ENCODE data around the gene HAPSTR1. TPM values are rescaled to one million over a fixed set of nuclear protein-coding genes. Genes with fewer than 3 reads are reported as not detected.

The HAPSTR1 gene
- total and polyA plus RNA-seq, 2 of the 8 experiments (the other 6 are each of a cell fraction or from before 2014, with no cell fraction given): 11.9 to 66.1 TPM

DNA sequence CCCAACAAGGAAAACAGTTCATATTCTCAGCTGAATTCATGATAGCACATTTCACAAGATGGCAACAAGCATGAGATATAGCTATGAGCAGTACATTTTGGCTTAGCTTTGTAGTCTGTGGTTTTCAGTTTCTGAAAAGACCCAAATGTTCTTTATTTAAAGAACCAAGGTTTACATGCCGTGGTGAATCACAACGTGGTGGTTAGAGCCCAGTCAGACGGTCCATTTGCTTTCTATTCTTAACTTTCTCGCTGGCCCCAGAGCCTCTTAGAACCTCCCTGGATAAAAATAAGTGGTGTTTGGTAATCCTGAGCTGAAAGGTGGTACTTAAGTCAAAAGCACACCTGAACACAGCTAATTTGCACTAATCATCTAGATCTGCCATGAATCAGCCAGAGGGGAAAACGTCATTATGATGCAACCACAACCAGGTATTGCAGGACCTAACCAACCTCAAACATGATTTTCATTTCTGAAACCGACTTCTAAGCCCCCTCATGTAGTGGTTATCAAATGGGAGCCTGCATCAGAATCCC is 18.6 kb upstream of the HAPSTR1 start:
- FAIRE-seq: no peak
- no peak overlapping the region for H3K14ac ChIP-seq (ENCODE audit: insufficient read length)
- CTCF ChIA-PET (ENCODE audit: partially characterized antibody): interaction anchor here (0.5 to 0.9 kb wide), 2 partner anchors 30 to 62 kb away, joined by 3 read pairs; no protein-coding TSS in a partner anchor
- no peak overlapping the region for H4K5ac ChIP-seq (ENCODE audit: insufficient read length, low read depth, low read length)
- H4K20me1 ChIP-seq (replicated peaks in 1 of 2; ENCODE audit: control insufficient read depth in 1 of 2, insufficient read depth in 2 of 2, low read length in 2 of 2): no peaks in the 10 kb centered on the region
- H2BK20ac ChIP-seq (ENCODE audit: low read length): no peak overlapping the region
- 0 out of 2 replicates have a peak overlapping the region, but pooled peaks have one; percentile 71 for H2BK12ac ChIP-seq (ENCODE audit: low read depth, low read length)
- H3K56ac ChIP-seq (replicated peaks; ENCODE audit: insufficient read length, low read depth, low read length): no peak overlapping the region
- H3K9me3 ChIP-seq (ENCODE audit: insufficient read depth in 2 of 2, low read depth in 1 of 2, low read length in 1 of 2): no peaks in the 10 kb centered on the region
- H3K27ac ChIP-seq (ENCODE audit: low read depth, low read length): no peak overlapping the region
- H4K8ac ChIP-seq (ENCODE audit: extremely low read depth, insufficient read depth, low read length): no peak overlapping the region
- no peak overlapping the region for H2BK15ac ChIP-seq (ENCODE audit: low read length)
- WGBS, 2 experiments (ENCODE audit: extremely low coverage in 1 of 2, insufficient coverage in 1 of 2, insufficient read length in 1 of 2, insufficient replicate concordance in 2 of 2, low coverage in 1 of 2, low lambda C conversion rate in 2 of 2, missing lambda C conversion rate in 1 of 2): 84% methylated on average over 6 of the region's 6 CpGs; no CpG with 5 or more reads in 1 of the 2 experiments
- no peak overlapping the region for H2AK5ac ChIP-seq (ENCODE audit: low read depth, low read length)
- no peak overlapping the region for H3K18ac ChIP-seq (ENCODE audit: extremely low read depth, low read length)
- no peak overlapping the region for H2BK120ac ChIP-seq (replicated peaks; ENCODE audit: low read depth, low read length)
- H3K36me3 ChIP-seq (ENCODE audit: control insufficient read depth in 2 of 4, insufficient read depth in 4 of 4, low read length in 3 of 4): no peaks in the 10 kb centered on the region
- DNase-seq (ENCODE audit: low read depth in 1 of 2, low spot score in 2 of 2): no peak
- POLR2A ChIA-PET (ENCODE audit: partially characterized antibody): interaction anchor here (6.2 kb wide), 1 partner anchor 19 kb away, joined by 34 read pairs; the partner anchor contains the start of gene HAPSTR1
- H2AFZ ChIP-seq (ENCODE audit: low read length): peak overlapping the region; percentile 94
- no peak overlapping the region for H3K23ac ChIP-seq (ENCODE audit: insufficient read length)
- no peak for TF ChIP-seq POLR2A (IDR thresholded peaks at IDR 0.05; ENCODE audit: control extremely low read depth in 1 of 2, low read depth in 2 of 2, low read length in 2 of 2)
- TF ChIP-seq JUND (IDR thresholded peaks at IDR 0.05; ENCODE audit: low read length): no peak
- TF ChIP-seq CEBPB (IDR thresholded peaks at IDR 0.05; ENCODE audit: low read depth, low read length): peak; percentile 70; the same call in 1 of the 2 replicates
- no peak for TF ChIP-seq YY1 (IDR thresholded peaks at IDR 0.05; ENCODE audit: low read depth, low read length)
- no peak for TF ChIP-seq ATF2 (IDR thresholded peaks at IDR 0.05; ENCODE audit: low read length)
- TF ChIP-seq SIX5 (IDR thresholded peaks at IDR 0.05; ENCODE audit: low read depth, low read length): no peak
- H3K27me3 ChIP-seq (replicated peaks in 1 of 4; ENCODE audit: control insufficient read depth in 3 of 4, extremely low read depth in 1 of 4, insufficient read depth in 3 of 4, low read length in 3 of 4): no peaks in the 10 kb centered on the region; a peak in 1 of 7 replicates
- 0 out of 2 replicates have a peak overlapping the region, but pooled peaks have one; percentile 26 for H2BK5ac ChIP-seq (ENCODE audit: low read depth, low read length)
- no peak overlapping the region for H3K4me3 ChIP-seq (ENCODE audit: extremely low read depth in 1 of 4, insufficient read depth in 2 of 4, low read depth in 3 of 4, low read length in 4 of 4)
- H3K4ac ChIP-seq (replicated peaks; ENCODE audit: insufficient read length, low read depth, low read length): no peak overlapping the region
- H3K4me2 ChIP-seq (ENCODE audit: insufficient read depth in 1 of 2, low read depth in 2 of 2, low read length in 2 of 2): no peak overlapping the region
- H3K23me2 ChIP-seq (ENCODE audit: low read depth, low read length): no peaks in the 10 kb centered on the region; the same call in 1 of the 2 replicates
- no peaks in the 10 kb centered on the region for H3K79me1 ChIP-seq (ENCODE audit: low read depth, low read length)
- peaks cover 0 to 4% (median 0%) of the 10 kb centered on the region in 4 experiments; a peak in 1 of 7 replicates for H3K4me1 ChIP-seq (replicated peaks in 1 of 4; ENCODE audit: control insufficient read depth in 3 of 4, insufficient read depth in 4 of 4, low read length in 3 of 4)
- no peak overlapping the region for H4K91ac ChIP-seq (replicated peaks; ENCODE audit: insufficient read length, low read length)
- no peaks in the 10 kb centered on the region for H3K79me2 ChIP-seq (ENCODE audit: control insufficient read depth in 1 of 2, insufficient read depth in 2 of 2, low read length in 2 of 2)
- no peak overlapping the region for H3K9ac ChIP-seq (replicated peaks in 1 of 4; ENCODE audit: extremely low read depth in 1 of 4, low read depth in 3 of 4, low read length in 3 of 4)

Data from H1 (cell line).